SU-DHL-6 (cell line): Measurements from ENCODE around the gene VASN.

Experiments used
- EZH2phosphoT487 ChIP-seq: fragments of 200-600 bp; sonication (generic), shearing (Covaris generic); conservative IDR thresholded peaks from 2 replicates; pipeline ENCODE4 v1.6.1; 2018; ENCODE audit warnings: mild to moderate bottlenecking, antibody characterized with exemption, low read length, moderate library complexity, mixed read lengths
- TF ChIP-seq, protein P1 (sequence below): fragments of 200-600 bp; sonication (generic); IDR thresholded peaks from one replicate; pipeline ENCODE4 v1.5.1; 2017; ENCODE audit warnings: antibody characterized with exemption, mild to moderate bottlenecking, low read length, moderate library complexity; ENCODE audit not compliant: insufficient read depth, poor library complexity, severe bottlenecking

DNA sequence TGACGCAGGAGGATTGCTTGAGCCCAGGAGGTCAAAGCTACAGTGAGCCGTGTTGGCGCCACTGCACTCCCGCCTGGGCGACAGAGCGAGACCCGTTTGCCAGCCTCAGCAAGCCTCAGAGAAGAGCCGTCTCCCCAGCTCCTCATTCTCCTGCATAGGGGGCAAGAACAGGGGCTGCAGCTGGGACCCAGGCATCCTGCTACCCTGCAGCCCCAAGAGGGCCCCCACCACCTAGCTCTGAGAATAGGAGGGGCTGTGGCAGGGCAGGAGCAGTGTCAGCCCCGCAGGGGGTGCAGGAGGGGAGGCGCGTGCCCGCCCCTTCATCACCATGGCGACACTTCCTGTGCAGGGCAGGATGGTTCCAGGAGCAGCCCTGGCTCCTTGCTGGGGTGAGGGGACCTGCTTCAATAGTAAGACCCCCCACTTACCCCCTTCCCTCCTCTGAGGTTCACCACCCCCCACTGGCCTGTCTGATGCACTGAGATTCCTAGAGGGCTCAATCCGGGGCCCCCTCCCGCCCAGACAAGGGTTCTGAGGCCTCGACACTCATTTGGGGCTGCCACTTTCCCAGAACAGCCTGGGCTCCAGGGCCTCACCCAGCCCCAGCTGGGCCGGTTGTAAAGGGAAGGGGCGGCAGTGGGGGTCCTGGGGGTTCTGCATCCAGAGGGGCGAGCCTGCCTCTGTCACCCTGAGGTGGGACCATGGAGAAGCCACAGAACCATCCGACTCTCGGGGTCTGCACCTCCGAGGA lies 20.2 kb downstream of the VASN start:
- TF ChIP-seq, protein P1, sequence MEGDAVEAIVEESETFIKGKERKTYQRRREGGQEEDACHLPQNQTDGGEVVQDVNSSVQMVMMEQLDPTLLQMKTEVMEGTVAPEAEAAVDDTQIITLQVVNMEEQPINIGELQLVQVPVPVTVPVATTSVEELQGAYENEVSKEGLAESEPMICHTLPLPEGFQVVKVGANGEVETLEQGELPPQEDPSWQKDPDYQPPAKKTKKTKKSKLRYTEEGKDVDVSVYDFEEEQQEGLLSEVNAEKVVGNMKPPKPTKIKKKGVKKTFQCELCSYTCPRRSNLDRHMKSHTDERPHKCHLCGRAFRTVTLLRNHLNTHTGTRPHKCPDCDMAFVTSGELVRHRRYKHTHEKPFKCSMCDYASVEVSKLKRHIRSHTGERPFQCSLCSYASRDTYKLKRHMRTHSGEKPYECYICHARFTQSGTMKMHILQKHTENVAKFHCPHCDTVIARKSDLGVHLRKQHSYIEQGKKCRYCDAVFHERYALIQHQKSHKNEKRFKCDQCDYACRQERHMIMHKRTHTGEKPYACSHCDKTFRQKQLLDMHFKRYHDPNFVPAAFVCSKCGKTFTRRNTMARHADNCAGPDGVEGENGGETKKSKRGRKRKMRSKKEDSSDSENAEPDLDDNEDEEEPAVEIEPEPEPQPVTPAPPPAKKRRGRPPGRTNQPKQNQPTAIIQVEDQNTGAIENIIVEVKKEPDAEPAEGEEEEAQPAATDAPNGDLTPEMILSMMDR = no peak
- TF ChIP-seq EZH2phosphoT487 = no peak
